Esophagus muscularis mucosa (tissue), 4 donors: ENCODE measurements around the gene HEYL. TPM values are rescaled to one million over a fixed set of nuclear protein-coding genes. Genes with fewer than 3 reads are reported as not detected.

ENCODE experiments used
- DNase-seq: peaks from one replicate; pipeline ENCODE4 v3.0.0-alpha.2; 2017; ENCODE audit errors: extremely low spot score
- H3K27ac ChIP-seq, 4 donors: fragments of 200-600 bp; sonication (generic); replicated peaks in 1 of 4; 1 replicate in 3 of 4; 2 replicates in 1 of 4; pipeline ENCODE4 v1.5.1; 2016 to 2019; ENCODE audit warnings: mild to moderate bottlenecking in 1 of 4
- H3K27me3 ChIP-seq, 4 donors: fragments of 200-600 bp; sonication (generic); one replicate each; pipeline versions ENCODE4 v1.5.1 to v1.6.0; 2016 to 2019
- H3K36me3 ChIP-seq, 4 donors: fragments of 200-600 bp; sonication (generic); one replicate each; pipeline ENCODE4 v1.5.1; 2016 to 2019
- H3K4me1 ChIP-seq, 4 donors: fragments of 200-600 bp; sonication (generic); one replicate each; pipeline ENCODE4 v1.5.1; 2016 to 2019
- H3K4me3 ChIP-seq, 4 donors: fragments of 200-600 bp; sonication (generic); 1 replicate in 2 of 4; 2 replicates in 2 of 4; pipeline ENCODE4 v1.5.1; 2016 to 2019; ENCODE audit warnings: mild to moderate bottlenecking in 4 of 4, moderate library complexity in 1 of 4
- H3K9me3 ChIP-seq, 4 donors: fragments of 200-600 bp; sonication (generic); 1 replicate in 3 of 4; 2 replicates in 1 of 4; pipeline ENCODE4 v1.5.1; 2016 to 2019
- EP300 ChIP-seq: sonication (generic); formaldehyde crosslinking; IDR thresholded peaks from one replicate; pipeline ENCODE4 v1.6.1; 2017; ENCODE audit warnings: antibody characterized with exemption
- POLR2A ChIP-seq: fragments of 450-650 bp; IDR thresholded peaks from one replicate; pipeline ENCODE4 v1.6.1; 2017; ENCODE audit warnings: antibody characterized with exemption, moderate library complexity, mild to moderate bottlenecking, low read depth
- POLR2AphosphoS5 ChIP-seq, 2 donors: sonication (generic); formaldehyde crosslinking; IDR thresholded peaks; one replicate each; pipeline ENCODE4 v1.6.1; 2017; ENCODE audit warnings: antibody characterized with exemption in 2 of 2
- WGBS: methylation state at CpG from one replicate; pipeline ENCODE4 v1.1.5; 2018; 5-methylcytosine and 5-hydroxymethylcytosine counted together
- intact Hi-C: fragments of 100-400 bp; cut with DNase I; formaldehyde crosslinking; loops from one replicate; pipeline ENCODE4 v1.15.1; 2023
- total RNA-seq, 4 donors: library from RNA; depleted of rRNA; stranded (reverse); fragments of >200 nt; gene quantifications; one replicate each; pipeline versions ENCODE4 v1.1.0 to v1.2.1, GENCODE V29; 2016
- TF ChIP-seq, protein P1 (sequence below), 3 experiments: fragments of 200-600 bp in 2 of 3; fragments of 450-650 bp in 1 of 3; sonication (generic) in 2 of 3; IDR thresholded peaks; one replicate each; pipeline ENCODE4 v1.5.1; 2017 to 2019; ENCODE audit warnings: antibody characterized with exemption in 3 of 3, mild to moderate bottlenecking in 2 of 3, moderate library complexity in 1 of 3

Gene HEYL
- total RNA-seq, 4 donors from 2014 or later = 5.6 to 8.8 (median 8.4) TPM

DNA sequence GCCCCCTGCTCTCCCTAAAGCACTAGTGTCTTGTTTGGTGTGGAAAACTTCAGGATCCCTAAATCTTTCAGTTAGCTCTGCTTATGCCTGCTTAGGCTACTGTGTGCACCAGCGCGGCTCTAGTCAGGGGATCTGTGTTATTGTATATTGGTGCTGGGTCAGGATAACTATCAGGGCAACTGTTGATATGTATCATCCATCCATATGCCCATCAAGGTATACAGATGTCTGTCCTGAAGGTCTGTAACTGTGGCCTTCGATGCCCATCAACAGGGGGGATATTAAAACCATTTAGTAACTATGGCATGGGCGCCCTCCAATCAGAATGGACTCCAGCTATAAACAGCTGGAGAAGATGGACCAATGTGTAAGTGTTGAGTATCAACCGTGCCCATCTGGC, 20.1 kb upstream of the HEYL start:
- no peak for DNase-seq
- intact Hi-C loops = no loop called here
- WGBS = 72% methylated on average over 5 of the region's 5 CpGs
- Histone ChIP-seq H3K27ac (no peak overlapping the region), H3K4me3 (no peak overlapping the region), H3K36me3 (no peaks in the 10 kb centered on the region), H3K4me1 (peaks cover 0 to 3% (median 0%) of the 10 kb centered on the region in 4 donors), H3K27me3 (peaks cover 0 to 11% (median 0%) of the 10 kb centered on the region in 4 donors), H3K9me3 (no peaks in the 10 kb centered on the region)
- TF ChIP-seq, protein P1, sequence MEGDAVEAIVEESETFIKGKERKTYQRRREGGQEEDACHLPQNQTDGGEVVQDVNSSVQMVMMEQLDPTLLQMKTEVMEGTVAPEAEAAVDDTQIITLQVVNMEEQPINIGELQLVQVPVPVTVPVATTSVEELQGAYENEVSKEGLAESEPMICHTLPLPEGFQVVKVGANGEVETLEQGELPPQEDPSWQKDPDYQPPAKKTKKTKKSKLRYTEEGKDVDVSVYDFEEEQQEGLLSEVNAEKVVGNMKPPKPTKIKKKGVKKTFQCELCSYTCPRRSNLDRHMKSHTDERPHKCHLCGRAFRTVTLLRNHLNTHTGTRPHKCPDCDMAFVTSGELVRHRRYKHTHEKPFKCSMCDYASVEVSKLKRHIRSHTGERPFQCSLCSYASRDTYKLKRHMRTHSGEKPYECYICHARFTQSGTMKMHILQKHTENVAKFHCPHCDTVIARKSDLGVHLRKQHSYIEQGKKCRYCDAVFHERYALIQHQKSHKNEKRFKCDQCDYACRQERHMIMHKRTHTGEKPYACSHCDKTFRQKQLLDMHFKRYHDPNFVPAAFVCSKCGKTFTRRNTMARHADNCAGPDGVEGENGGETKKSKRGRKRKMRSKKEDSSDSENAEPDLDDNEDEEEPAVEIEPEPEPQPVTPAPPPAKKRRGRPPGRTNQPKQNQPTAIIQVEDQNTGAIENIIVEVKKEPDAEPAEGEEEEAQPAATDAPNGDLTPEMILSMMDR (IDR thresholded peaks at IDR 0.05) = no peak
- no peak for TF ChIP-seq POLR2A
- no peak for TF ChIP-seq EP300
- TF ChIP-seq POLR2AphosphoS5 (IDR thresholded peaks at IDR 0.05) = no peak

DNA sequence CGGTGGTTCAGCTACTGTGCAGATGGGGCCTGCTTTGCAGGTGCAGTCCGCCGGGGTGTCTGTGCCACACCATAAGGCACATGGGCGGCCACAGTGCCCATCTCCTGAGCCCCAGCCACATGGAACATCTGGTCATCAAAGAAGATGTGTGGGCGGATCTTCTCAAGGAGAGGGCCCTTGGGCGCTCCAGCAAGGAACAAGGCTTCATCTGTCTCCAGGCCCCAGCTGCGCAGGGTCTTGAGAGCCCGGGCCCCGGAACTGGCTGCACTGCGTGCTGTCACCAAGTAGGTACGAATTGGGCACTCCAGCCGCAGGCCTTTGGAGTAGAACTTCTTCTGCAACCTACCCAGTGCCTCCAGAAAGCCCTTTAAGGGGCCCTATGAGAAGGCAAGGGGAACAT, 19.7 kb upstream of the HEYL start:
- WGBS = 99% methylated on average over 7 of the region's 12 CpGs
- Histone ChIP-seq H3K4me3 (no peak overlapping the region), H3K27me3 (peaks cover 0 to 14% (median 0%) of the 10 kb centered on the region in 4 donors), H3K9me3 (no peaks in the 10 kb centered on the region), H3K4me1 (peaks cover 0 to 5% (median 0%) of the 10 kb centered on the region in 4 donors), H3K27ac (no peak overlapping the region), H3K36me3 (no peaks in the 10 kb centered on the region)
- TF ChIP-seq POLR2A (no peak), EP300 (no peak), POLR2AphosphoS5 (IDR thresholded peaks at IDR 0.05) (no peak)
- TF ChIP-seq, protein P1 (IDR thresholded peaks at IDR 0.05) = no peak
- DNase-seq = no peak
- intact Hi-C loops = no loop called here

DNA sequence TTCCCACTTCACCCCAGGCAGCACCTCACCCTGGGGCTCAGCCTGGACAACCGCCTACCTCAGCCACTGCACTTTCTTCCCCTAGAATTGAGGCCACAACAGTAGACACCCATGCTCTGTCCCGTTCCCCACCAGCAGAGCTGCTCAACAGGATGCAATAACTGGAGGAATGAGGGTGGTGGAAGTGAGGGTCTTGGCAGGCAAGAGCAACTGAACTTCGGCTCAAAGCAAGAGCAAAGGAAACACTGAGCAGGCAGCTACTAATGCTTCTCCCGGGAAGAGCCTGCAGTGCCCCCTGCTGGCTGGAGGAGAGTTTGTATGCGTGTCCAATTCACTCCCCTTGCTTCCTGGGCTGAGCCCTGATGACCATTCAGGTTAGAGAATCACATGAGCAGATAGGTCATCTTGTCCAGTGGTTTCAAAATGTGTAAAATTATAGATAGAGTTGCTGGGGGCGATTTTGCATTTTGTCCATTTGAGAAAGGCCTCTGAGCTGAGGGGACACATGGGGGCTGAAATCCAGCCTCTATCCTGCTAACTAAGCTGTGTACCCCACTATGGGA, 18.6 kb upstream of the HEYL start:
- DNase-seq = no peak
- intact Hi-C loops = no loop called here
- no peaks in the 10 kb centered on the region for H3K36me3 ChIP-seq
- H3K27ac ChIP-seq = no peak overlapping the region
- H3K9me3 ChIP-seq = no peaks in the 10 kb centered on the region
- WGBS = 37% methylated on average over 6 of the region's 6 CpGs
- no peak overlapping the region for H3K4me3 ChIP-seq
- peaks cover 0 to 16% (median 8%) of the 10 kb centered on the region in 4 donors for H3K4me1 ChIP-seq
- TF ChIP-seq, protein P1 (IDR thresholded peaks at IDR 0.05) = peak; percentile 45 to 67 (median 51)
- no peak for TF ChIP-seq POLR2AphosphoS5 (IDR thresholded peaks at IDR 0.05)
- H3K27me3 ChIP-seq = peaks cover 0 to 14% (median 0%) of the 10 kb centered on the region in 4 donors

DNA sequence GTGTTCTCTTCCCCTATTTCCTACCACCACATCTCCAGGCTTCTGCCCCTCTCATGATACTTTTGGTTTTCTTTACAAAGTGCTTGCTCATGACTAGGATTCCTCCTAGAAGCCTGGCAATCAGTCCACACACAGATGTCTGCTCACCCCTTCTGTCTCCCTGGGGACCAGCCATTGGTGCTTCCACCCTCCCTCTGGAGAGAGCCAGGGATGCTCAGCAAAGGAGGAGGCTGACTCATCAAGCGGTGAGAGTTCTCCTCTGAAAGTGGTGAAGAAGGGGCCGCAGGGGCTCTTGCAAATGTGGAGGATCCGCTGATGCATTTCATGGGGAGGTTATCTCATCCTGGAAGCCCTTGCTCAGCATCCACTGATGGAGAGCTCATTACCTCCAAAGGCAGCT, 18.0 kb upstream of the HEYL start:
- Histone ChIP-seq H3K9me3 (no peaks in the 10 kb centered on the region), H3K4me3 (no peak overlapping the region), H3K4me1 (peaks cover 0 to 16% (median 9%) of the 10 kb centered on the region in 4 donors), H3K36me3 (no peaks in the 10 kb centered on the region), H3K27me3 (peaks cover 0 to 14% (median 0%) of the 10 kb centered on the region in 4 donors), H3K27ac (no peak overlapping the region)
- WGBS = 100% methylated on average over 2 of the region's 3 CpGs
- DNase-seq = no peak
- intact Hi-C loops = no loop called here
- no peak for TF ChIP-seq POLR2A
- TF ChIP-seq EP300 = no peak

DNA sequence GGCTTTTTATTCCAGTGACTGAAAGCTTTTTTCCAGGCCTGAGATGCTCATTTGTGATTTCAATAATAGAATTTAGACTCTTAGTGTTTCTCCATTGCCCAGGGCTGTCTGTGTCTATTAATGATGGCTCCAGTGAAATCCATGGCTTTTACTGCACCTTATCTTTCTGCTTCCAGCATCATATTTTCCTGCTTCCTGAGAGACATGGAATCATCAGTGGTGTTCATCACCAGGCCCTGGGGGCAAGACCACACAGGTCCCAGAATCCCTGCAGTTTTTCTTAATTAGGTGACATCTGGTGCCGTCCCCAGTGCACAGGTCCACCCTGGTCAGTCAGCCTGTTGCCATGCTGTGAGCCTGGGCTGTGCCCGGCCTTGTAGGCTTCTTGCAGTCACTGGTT, 16.9 kb upstream of the HEYL start:
- Histone ChIP-seq H3K27me3 (peaks cover 0 to 14% (median 0%) of the 10 kb centered on the region in 4 donors), H3K4me3 (no peak overlapping the region), H3K4me1 (peaks cover 3 to 16% (median 9%) of the 10 kb centered on the region in 4 donors), H3K9me3 (no peaks in the 10 kb centered on the region), H3K36me3 (no peaks in the 10 kb centered on the region), H3K27ac (no peak overlapping the region)
- 90% methylated on average over 2 of the region's 2 CpGs for WGBS
- TF ChIP-seq EP300 (no peak), POLR2AphosphoS5 (IDR thresholded peaks at IDR 0.05) (no peak), POLR2A (no peak)
- TF ChIP-seq, protein P1 (IDR thresholded peaks at IDR 0.05) = no peak
- DNase-seq = no peak
- intact Hi-C loops = no loop called here
